Aorta (tissue), 5 donors: ENCODE data around the gene S100B. TPM values are rescaled to one million over a fixed set of nuclear protein-coding genes. Genes with fewer than 3 reads are reported as not detected.

ENCODE experiments used
- ATAC-seq: fragments of 200-7000 bp; cut with Tn5 transposase; one replicate; pipeline ENCODE4 v1.9.1; 2022; ENCODE audit warnings: moderate library complexity; ENCODE audit not compliant: low FRiP score
- DNase-seq, 2 donors: peaks; one replicate each; pipeline ENCODE4 v3.0.0-alpha.2; 2020
- H3K27ac ChIP-seq, 2 donors: one replicate each; pipeline ENCODE4 v1.5.1; 2013; ENCODE audit warnings: low read length in 2 of 2, mild to moderate bottlenecking in 2 of 2, moderate library complexity in 2 of 2, control low read depth in 1 of 2, inconsistent platforms in 1 of 2, low read depth in 1 of 2
- H3K27me3 ChIP-seq, 2 donors: one replicate each; pipeline ENCODE4 v1.6.1; 2013; ENCODE audit warnings: control low read depth in 1 of 2, low read length in 1 of 2, mild to moderate bottlenecking in 1 of 2, moderate library complexity in 1 of 2; ENCODE audit not compliant: insufficient read depth in 2 of 2, control insufficient read depth in 1 of 2
- H3K36me3 ChIP-seq, 2 donors: one replicate each; pipeline ENCODE4 v1.6.1; 2013; ENCODE audit warnings: control low read depth in 1 of 2, low read length in 1 of 2, mild to moderate bottlenecking in 1 of 2; ENCODE audit not compliant: insufficient read depth in 2 of 2, control insufficient read depth in 1 of 2
- H3K4me1 ChIP-seq, 2 donors: one replicate each; pipeline ENCODE4 v1.6.1; 2013; ENCODE audit warnings: low read length in 2 of 2, control low read depth in 1 of 2, mild to moderate bottlenecking in 1 of 2, moderate library complexity in 1 of 2; ENCODE audit not compliant: insufficient read depth in 2 of 2, control insufficient read depth in 1 of 2
- H3K4me3 ChIP-seq, 2 donors: one replicate each; pipeline ENCODE4 v1.5.1; 2013; ENCODE audit warnings: low read length in 2 of 2, control low read depth in 1 of 2, mild to moderate bottlenecking in 1 of 2
- H3K9me3 ChIP-seq: one replicate; pipeline ENCODE4 v1.6.1; 2013; ENCODE audit warnings: mild to moderate bottlenecking, low read length; ENCODE audit not compliant: control insufficient read depth
- WGBS, 2 donors: extraction: QIAGEN DNeasy Blood & Tissue Kit; methylation state at CpG; one replicate each; pipeline ENCODE4 v1.1.7; 2013; 5-methylcytosine and 5-hydroxymethylcytosine counted together
- intact Hi-C, 2 donors: fragments of 100-400 bp; cut with DNase I; formaldehyde crosslinking; loops; one replicate each; pipeline versions ENCODE4 v1.14.2 to v1.15.0; 2022
- polyA plus RNA-seq, 2 donors: library from polyadenylated mRNA; stranded (reverse); fragments of 200-250 nt; gene quantifications; one replicate each; pipeline ENCODE4 v1.2.3, GENCODE V29; 2013
- total RNA-seq, 2 donors: library from RNA; stranded (reverse); fragmentation: NEBNext Ultra II Directional; extraction: Animal tissue kit (Norgen Biotek cat#: 25700); gene quantifications; one replicate each; pipeline ENCODE4 v1.2.1, GENCODE V29; 2021
- donor health status: healthy with polysubstance abuse.
- donor health status: Bipolar disorder and iron deficiency.
- donor health status: DM: no; HTN: no; CAD: no.
- donor health status: DM: no; HTN: no; CAD: no.
- donor health status: DM: yes; HTN: yes; CAD: no.

Gene S100B
- total and polyA plus RNA-seq, 4 donors, result 1.1 to 8.7 (median 5.6) TPM

GRCh38 chr21:46621457-46622182 lies 16.7 kb upstream of the S100B start:
- H3K4me1 ChIP-seq, result no peaks in the 10 kb centered on the region
- peaks cover 3% of the 10 kb centered on the region for H3K9me3 ChIP-seq
- H3K27me3 ChIP-seq, result no peaks in the 10 kb centered on the region
- no peaks in the 10 kb centered on the region for H3K36me3 ChIP-seq
- ATAC-seq (no peak), DNase-seq (no peak)
- WGBS, 2 donors, result 60 to 61% methylated on average over 9 of the region's 9 CpGs
- intact Hi-C loops, result no loop called here
- peak overlapping the region in 1 of 2 donors; percentile 31 for H3K27ac ChIP-seq
- H3K4me3 ChIP-seq, result no peak overlapping the region

DNA sequence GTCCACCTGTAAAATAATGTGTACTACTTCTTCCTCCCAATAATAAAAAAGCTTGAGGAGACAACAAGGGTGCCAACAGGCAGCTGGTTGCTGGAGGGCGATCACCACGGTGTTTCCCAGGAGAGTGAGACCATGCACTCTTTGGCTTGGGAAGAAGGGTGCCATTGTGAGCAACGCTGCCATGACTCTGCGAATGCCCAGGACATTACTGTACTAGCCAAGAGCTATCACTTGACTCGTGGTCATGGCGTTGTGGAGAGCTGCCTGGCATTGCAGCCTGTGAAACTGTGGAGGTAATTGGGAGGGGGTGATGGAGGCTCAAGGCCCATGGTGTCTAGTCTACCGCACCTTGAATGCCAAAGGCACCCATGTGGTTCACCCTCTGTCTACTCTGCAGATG lies 16.0 kb upstream of the S100B start:
- Histone ChIP-seq H3K4me1 (no peaks in the 10 kb centered on the region), H3K9me3 (peaks cover 1% of the 10 kb centered on the region), H3K27me3 (no peaks in the 10 kb centered on the region), H3K4me3 (no peak overlapping the region), H3K36me3 (no peaks in the 10 kb centered on the region), H3K27ac (no peak overlapping the region)
- 94% methylated on average over 7 of the region's 7 CpGs for WGBS, 2 donors
- peak in 1 of 2 donors; percentile 46 for DNase-seq
- intact Hi-C loops, result no loop called here
- no peak for ATAC-seq

- ATAC-seq (no peak), DNase-seq (no peak)
- H3K9me3 ChIP-seq, result peaks cover 1% of the 10 kb centered on the region
- no peak overlapping the region for H3K27ac ChIP-seq
- no peaks in the 10 kb centered on the region for H3K36me3 ChIP-seq
- H3K27me3 ChIP-seq, result no peaks in the 10 kb centered on the region
- intact Hi-C loops, result no loop called here
- no peaks in the 10 kb centered on the region for H3K4me1 ChIP-seq
- H3K4me3 ChIP-seq, result no peak overlapping the region
- WGBS, 2 donors, result 82 to 83% methylated on average over 2 of the region's 2 CpGs
Observed at GRCh38 chr21:46619846-46620245, 15.0 kb upstream of the S100B start.

- no peaks in the 10 kb centered on the region for H3K4me1 ChIP-seq
- 88% methylated on average over 5 of the region's 5 CpGs for WGBS, 2 donors
- no peaks in the 10 kb centered on the region for H3K27me3 ChIP-seq
- intact Hi-C loops, result no loop called here
- H3K9me3 ChIP-seq, result no peaks in the 10 kb centered on the region
- DNase-seq, result no peak
- H3K36me3 ChIP-seq, result no peaks in the 10 kb centered on the region
- no peak for ATAC-seq
- no peak overlapping the region for H3K27ac ChIP-seq
- H3K4me3 ChIP-seq, result no peak overlapping the region
Observed at GRCh38 chr21:46618738-46619379, 14.0 kb upstream of the S100B start.

- intact Hi-C loops, result no loop called here
- 73 to 77% methylated on average over 6 of the region's 6 CpGs for WGBS, 2 donors
- no peak for ATAC-seq
Observed at GRCh38 chr21:46617267-46618051, 12.6 kb upstream of the S100B start.

DNA sequence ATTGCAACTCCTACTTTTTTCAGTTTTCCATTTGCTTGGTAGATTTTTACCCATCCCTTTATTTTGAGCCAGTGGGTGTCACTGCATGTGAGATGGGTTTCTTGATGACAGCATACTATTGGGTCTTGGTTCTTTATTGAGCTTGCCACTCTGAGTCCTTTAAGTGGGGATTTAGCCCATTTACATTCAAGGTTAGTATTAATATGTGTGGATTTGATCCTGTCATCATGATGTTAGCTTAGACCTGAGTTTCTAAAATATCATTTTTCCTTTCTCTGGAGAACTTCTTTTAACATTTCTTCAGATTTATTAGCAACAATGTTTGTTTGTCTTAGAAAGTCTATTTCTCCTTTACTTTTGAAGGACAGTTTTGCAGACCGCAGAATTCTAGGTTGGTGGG lies 11.8 kb upstream of the S100B start:
- no peaks in the 10 kb centered on the region for H3K4me1 ChIP-seq
- no peaks in the 10 kb centered on the region for H3K27me3 ChIP-seq
- no peak overlapping the region for H3K4me3 ChIP-seq
- DNase-seq (no peak), ATAC-seq (no peak)
- 81 to 86% methylated on average over 1 of the region's 1 CpG for WGBS, 2 donors
- H3K27ac ChIP-seq, result no peak overlapping the region
- intact Hi-C loops, result no loop called here
- H3K36me3 ChIP-seq, result no peaks in the 10 kb centered on the region
- H3K9me3 ChIP-seq, result no peaks in the 10 kb centered on the region

More at GRCh38 chr21:46617267-46618051, 12.6 kb upstream of the S100B start:
- Histone ChIP-seq H3K27ac (no peak overlapping the region), H3K4me1 (no peaks in the 10 kb centered on the region), H3K27me3 (no peaks in the 10 kb centered on the region), H3K4me3 (no peak overlapping the region), H3K9me3 (no peaks in the 10 kb centered on the region), H3K36me3 (no peaks in the 10 kb centered on the region)
- DNase-seq, result no peak

DNA sequence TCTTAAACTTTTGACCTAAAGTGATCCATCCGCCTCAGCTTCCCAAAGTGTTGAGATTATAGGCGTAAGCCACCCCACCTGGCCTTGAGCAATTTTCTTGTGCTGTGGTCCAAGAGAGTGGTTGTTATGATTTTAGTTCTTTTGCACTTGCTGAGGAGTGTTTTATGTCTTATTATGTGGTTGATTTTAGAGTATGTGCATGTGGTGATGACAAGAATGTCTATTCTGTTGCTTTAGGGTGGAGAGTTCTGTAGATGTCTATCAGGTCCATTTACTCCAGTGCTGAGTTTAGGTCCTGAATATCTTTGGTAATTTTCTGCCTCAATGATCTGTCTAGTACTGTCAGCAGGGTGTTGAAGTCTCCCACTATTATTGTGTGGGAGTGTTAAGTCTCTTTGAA lies 11.2 kb upstream of the S100B start:
- Histone ChIP-seq H3K4me3 (no peak overlapping the region), H3K4me1 (no peaks in the 10 kb centered on the region), H3K27me3 (no peaks in the 10 kb centered on the region), H3K36me3 (no peaks in the 10 kb centered on the region), H3K9me3 (no peaks in the 10 kb centered on the region), H3K27ac (no peak overlapping the region)
- intact Hi-C loops, result no loop called here
- no peak for DNase-seq
- 95 to 97% methylated on average over 2 of the region's 2 CpGs for WGBS, 2 donors
- ATAC-seq, result no peak

DNA sequence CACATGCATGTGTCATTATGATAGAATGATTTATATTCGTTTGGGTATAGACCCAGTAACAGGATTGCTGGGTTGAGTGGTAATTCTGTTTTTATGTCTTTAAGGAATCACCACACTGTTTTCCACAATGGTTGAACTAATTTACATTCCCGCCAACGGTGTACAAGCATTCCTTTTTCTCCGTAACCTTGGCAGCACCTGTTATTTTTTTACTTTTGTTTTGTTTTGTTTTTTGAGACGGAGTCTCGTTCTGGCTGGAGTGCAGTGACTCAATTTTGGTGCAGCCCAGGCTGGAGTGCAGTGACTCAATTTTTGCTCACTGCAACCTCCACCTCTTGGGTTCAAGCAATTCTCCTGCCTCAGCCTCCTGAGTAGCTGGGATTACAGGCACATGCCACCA lies 8.5 kb upstream of the S100B start:
- Histone ChIP-seq H3K27ac (no peak overlapping the region), H3K4me1 (no peaks in the 10 kb centered on the region), H3K4me3 (no peak overlapping the region), H3K9me3 (peaks cover 5% of the 10 kb centered on the region), H3K36me3 (no peaks in the 10 kb centered on the region), H3K27me3 (no peaks in the 10 kb centered on the region)
- ATAC-seq, result no peak
- no peak for DNase-seq
- WGBS, 2 donors, result 55 to 62% methylated on average over 6 of the region's 6 CpGs
- intact Hi-C loops, result no loop called here
